Sigmoid colon (tissue), 4 donors: Measurements from ENCODE around the gene PLK2.

Source experiments
- POLR2A ChIP-seq, 2 donors: fragments of 450-650 bp; IDR thresholded peaks; one replicate each; pipeline ENCODE4 v1.6.1; 2016; ENCODE audit warnings: antibody characterized with exemption in 2 of 2, mild to moderate bottlenecking in 2 of 2, moderate library complexity in 2 of 2
- POLR2AphosphoS5 ChIP-seq, 4 donors: sonication (generic); formaldehyde crosslinking; IDR thresholded peaks; one replicate each; pipeline ENCODE4 v1.6.1; 2017; ENCODE audit warnings: antibody characterized with exemption in 4 of 4
- TF ChIP-seq, protein P1 (sequence below), 4 experiments: fragments of 450-650 bp in 3 of 4; fragments of 200-600 bp in 1 of 4; IDR thresholded peaks; one replicate each; pipeline ENCODE4 v1.5.1; 2016 to 2019; ENCODE audit warnings: antibody characterized with exemption in 4 of 4, mild to moderate bottlenecking in 3 of 4, moderate library complexity in 2 of 4

DNA sequence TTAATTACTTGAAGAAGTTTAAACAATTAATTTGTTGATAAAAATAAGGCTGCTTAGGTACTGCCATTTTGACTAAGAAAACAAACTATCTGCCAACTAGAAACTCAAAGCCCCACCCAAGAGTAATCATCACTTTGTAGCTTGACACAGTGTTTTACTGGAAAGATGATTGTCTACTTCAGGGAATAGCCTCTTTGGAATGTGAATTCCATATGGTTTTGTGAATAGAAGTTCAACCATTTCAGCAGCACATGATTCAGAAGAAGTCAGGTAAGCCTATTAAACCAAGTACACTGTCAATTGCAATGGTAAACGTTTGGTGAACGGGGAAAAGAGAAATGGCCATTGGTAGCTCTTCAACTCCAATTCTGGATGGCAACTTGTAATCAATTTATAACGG, 55.2 kb downstream of the PLK2 start:
- TF ChIP-seq POLR2AphosphoS5 (IDR thresholded peaks at IDR 0.05): no peak
- TF ChIP-seq POLR2A (IDR thresholded peaks at IDR 0.05): no peak
- TF ChIP-seq, protein P1, sequence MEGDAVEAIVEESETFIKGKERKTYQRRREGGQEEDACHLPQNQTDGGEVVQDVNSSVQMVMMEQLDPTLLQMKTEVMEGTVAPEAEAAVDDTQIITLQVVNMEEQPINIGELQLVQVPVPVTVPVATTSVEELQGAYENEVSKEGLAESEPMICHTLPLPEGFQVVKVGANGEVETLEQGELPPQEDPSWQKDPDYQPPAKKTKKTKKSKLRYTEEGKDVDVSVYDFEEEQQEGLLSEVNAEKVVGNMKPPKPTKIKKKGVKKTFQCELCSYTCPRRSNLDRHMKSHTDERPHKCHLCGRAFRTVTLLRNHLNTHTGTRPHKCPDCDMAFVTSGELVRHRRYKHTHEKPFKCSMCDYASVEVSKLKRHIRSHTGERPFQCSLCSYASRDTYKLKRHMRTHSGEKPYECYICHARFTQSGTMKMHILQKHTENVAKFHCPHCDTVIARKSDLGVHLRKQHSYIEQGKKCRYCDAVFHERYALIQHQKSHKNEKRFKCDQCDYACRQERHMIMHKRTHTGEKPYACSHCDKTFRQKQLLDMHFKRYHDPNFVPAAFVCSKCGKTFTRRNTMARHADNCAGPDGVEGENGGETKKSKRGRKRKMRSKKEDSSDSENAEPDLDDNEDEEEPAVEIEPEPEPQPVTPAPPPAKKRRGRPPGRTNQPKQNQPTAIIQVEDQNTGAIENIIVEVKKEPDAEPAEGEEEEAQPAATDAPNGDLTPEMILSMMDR (IDR thresholded peaks at IDR 0.05): no peak
